Measurements from ENCODE around the gene CHD1. TPM values are rescaled to one million over a fixed set of nuclear protein-coding genes. Genes with fewer than 3 reads are reported as not detected.
A peak's percentile ranks its signal among the peaks of the same experiment; 100 is the strongest.
"Not testable (repeated sequence)": the region's sequence is repeated elsewhere in the genome, so short reads cannot be mapped to it uniquely, and the experiment has no call there.

CHD1 gene
- total RNA-seq, 2 donors from 2014 or later: 58.1 to 60.2 TPM

- not testable (repeated sequence) for H3K27me3 Mint-ChIP-seq; H3K27ac Mint-ChIP-seq; H3K36me3 Mint-ChIP-seq (ENCODE audit: low read depth); H3K4me1 Mint-ChIP-seq; H3K9me3 Mint-ChIP-seq; ATAC-seq (replicated peaks); H3K4me3 Mint-ChIP-seq
These were observed 26.7 kb upstream of the CHD1 start for GRCh38 chr5:98955471-98955870.

GRCh38 chr5:98954392-98955028 lies 25.7 kb upstream of the CHD1 start:
- ATAC-seq (replicated peaks): no peak
- H3K36me3 Mint-ChIP-seq (ENCODE audit: low read depth): no peaks in the 10 kb centered on the region

DNA sequence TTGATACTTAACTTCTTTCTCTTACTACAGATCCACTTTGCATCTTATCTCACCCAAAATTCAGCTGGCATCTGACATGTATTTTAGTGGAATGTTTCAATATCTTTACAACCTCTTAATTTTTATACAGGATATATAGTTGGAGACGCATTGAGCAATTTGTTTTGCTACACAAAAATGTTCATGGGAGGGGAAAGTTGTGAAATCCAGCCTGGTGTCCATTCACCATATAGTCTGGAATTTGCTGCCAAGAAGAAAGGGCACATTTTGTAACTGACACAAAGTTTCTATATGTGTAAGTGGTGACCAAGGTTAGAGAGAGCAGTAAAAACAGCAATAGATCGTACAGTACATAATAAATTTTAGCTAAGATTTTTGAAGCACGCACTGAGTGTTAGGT lies 14.0 kb upstream of the CHD1 start:
- H3K36me3 Mint-ChIP-seq (ENCODE audit: low read depth): no peaks in the 10 kb centered on the region
- ATAC-seq (replicated peaks): no peak
- no peaks in the 10 kb centered on the region for H3K9me3 Mint-ChIP-seq
- peaks cover 13% of the 10 kb centered on the region for H3K4me1 Mint-ChIP-seq
- H3K27me3 Mint-ChIP-seq: no peaks in the 10 kb centered on the region
- H3K4me3 Mint-ChIP-seq: no peak overlapping the region
- H3K27ac Mint-ChIP-seq: no peak overlapping the region

More at GRCh38 chr5:98954392-98955028, 25.7 kb upstream of the CHD1 start:
- Mint-ChIP-seq H3K4me3 (no peak overlapping the region), H3K27ac (no peak overlapping the region), H3K27me3 (no peaks in the 10 kb centered on the region), H3K9me3 (no peaks in the 10 kb centered on the region), H3K4me1 (no peaks in the 10 kb centered on the region)

DNA sequence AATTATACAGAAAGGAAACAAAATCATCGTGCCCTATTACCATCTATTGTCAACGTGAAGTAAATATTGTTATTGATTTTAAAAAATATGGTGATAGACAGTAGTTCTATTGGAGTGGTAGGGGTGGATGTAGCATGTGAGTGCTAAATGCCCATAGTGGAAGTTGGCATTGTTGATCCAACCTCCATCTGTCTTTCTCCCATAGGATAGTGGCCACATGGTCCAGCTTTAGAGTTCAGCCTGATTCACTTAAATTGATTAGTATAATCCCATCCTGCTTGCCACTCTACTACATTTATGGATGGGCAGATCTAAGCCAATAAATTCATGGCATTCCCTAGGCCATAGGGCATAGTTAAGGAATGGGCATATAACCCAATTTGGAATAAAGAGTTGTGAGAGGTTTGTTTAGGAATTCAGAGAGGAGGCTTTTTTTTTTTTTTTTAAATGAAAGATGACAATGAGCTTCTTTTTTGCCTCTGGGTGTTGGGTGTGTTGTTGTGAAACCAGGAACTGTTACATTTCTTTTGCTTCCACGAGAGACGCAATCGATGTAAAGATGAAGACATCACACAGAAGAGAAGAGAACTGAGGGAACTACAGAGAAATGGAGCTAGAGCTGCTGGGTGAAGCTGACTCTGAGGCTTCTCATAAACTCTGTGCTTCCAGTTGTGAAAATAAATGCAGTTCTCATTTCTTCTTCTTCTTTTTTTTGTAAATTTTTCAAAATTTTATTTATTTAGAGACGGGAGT lies 12.5 kb upstream of the CHD1 start:
- Mint-ChIP-seq H3K4me1 (peaks cover 14% of the 10 kb centered on the region), H3K27ac (no peak overlapping the region), H3K9me3 (no peaks in the 10 kb centered on the region), H3K27me3 (no peaks in the 10 kb centered on the region), H3K36me3 (ENCODE audit: low read depth) (no peaks in the 10 kb centered on the region), H3K4me3 (peak overlapping the region; percentile 33)
- ATAC-seq (replicated peaks): no peak

DNA sequence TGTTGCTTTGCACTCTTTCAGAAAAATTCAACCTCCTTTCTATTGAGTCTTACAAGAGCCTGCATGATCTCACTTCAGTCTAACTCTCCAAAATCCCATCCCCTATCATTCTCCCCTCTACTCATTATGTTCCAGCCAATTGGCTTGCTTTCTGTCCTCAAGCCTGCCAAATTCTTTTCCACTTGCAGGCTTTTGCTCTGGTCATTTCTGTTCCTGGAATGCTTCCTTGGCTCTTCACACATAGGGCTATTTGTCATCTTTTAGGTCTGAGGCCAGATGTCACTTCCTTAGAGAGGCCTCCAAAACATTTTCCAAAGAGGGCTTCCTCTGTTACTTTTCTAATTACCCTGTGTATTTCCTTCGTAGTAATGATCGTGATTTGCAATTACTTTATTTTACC lies 11.8 kb upstream of the CHD1 start:
- Mint-ChIP-seq H3K4me1 (peaks cover 14% of the 10 kb centered on the region), H3K27me3 (no peaks in the 10 kb centered on the region), H3K27ac (no peak overlapping the region), H3K9me3 (no peaks in the 10 kb centered on the region), H3K36me3 (ENCODE audit: low read depth) (no peaks in the 10 kb centered on the region), H3K4me3 (peak overlapping the region; percentile 33)
- ATAC-seq (replicated peaks): no peak

DNA sequence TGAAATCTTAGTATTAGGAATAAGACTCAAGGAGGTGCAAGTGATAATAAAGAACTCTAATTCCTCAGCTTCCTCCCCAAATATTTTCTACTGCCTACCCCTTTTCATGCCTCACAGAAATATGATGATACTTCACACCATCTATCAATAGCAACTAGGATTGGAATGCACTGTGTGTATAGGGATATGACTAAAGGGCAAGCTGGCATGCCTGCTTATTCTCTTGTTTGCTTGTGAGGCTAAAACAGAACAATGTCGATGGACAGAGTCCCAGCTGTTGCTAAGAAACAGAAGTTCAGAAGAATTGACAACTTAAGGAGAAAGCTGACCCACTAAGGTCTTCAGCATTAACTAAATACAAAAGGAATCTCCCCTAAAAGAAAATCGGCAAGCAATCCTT lies 9.7 kb upstream of the CHD1 start:
- Mint-ChIP-seq H3K36me3 (ENCODE audit: low read depth) (no peaks in the 10 kb centered on the region), H3K27me3 (no peaks in the 10 kb centered on the region), H3K4me1 (peaks cover 25% of the 10 kb centered on the region), H3K4me3 (no peak overlapping the region), H3K27ac (no peak overlapping the region), H3K9me3 (peaks cover 4% of the 10 kb centered on the region)
- no peak for ATAC-seq (replicated peaks)

DNA sequence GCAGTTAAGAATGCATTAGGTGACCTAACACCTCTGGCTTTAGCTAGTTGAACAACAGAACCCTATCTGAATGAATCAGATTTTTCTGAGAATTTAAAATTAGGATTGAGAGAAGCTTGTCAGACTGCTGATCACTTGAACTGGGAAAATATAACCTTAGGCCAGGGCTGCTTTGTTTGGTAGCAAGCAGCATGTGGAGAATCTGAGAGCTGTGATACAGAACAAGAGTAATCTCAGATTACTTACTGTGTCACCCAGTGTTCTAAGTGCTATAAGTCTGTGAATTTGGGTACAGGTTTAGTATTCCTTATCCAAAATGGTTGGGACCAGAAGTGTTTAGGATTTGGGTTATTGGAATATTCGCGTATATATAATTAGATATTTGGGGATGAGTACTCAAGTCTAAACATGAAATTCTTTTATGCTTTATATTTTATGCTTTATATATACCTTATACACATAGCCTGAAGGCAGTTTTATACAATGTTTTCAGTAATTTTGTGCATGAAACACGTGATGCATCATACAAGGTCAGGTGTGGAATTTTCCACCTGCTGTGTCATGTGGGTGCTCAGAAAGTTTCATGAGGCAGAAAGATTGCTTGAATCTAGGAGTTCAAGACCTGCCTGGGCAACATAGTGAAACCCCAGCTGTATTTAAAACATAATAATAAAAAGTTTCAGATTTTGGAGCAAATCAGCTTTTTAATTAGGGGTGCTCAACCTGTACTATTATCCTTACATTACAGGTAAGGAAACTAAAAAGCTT lies 8.3 kb upstream of the CHD1 start:
- peak; percentile 64 for ATAC-seq (replicated peaks)
- Mint-ChIP-seq H3K4me3 (peak overlapping the region; percentile 9), H3K36me3 (ENCODE audit: low read depth) (peaks cover 7% of the 10 kb centered on the region), H3K27me3 (no peaks in the 10 kb centered on the region), H3K9me3 (peaks cover 8% of the 10 kb centered on the region), H3K4me1 (peaks cover 36% of the 10 kb centered on the region), H3K27ac (no peak overlapping the region)

GRCh38 chr5:98935206-98935605 lies 6.4 kb upstream of the CHD1 start:
- Mint-ChIP-seq H3K27me3 (no peaks in the 10 kb centered on the region), H3K27ac (no peak overlapping the region), H3K4me1 (peaks cover 31% of the 10 kb centered on the region), H3K36me3 (ENCODE audit: low read depth) (peaks cover 16% of the 10 kb centered on the region), H3K4me3 (no peak overlapping the region), H3K9me3 (peaks cover 8% of the 10 kb centered on the region)
- no peak for ATAC-seq (replicated peaks)

DNA sequence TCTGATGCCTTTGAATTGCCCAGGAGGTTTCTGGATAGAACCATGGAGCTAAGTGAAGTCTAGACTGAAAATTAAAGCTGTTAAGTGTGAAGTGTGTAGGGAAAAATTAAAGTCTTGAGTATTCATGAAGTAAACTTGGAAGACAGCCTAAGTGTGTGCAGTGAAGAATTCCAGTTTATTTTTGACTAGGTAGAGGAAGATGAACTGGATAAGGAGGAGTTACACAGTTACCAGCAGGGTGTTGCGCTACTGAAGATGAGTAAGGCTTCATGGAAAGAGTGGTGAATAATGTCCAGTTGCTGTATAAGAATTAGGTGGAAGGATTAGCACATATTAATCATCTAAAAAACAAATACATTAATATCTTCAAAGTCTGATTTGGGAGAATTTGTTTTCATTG lies 5.7 kb upstream of the CHD1 start:
- no peak overlapping the region for H3K4me3 Mint-ChIP-seq
- H3K4me1 Mint-ChIP-seq: peaks cover 31% of the 10 kb centered on the region
- H3K27ac Mint-ChIP-seq: peak overlapping the region; percentile 96
- ATAC-seq (replicated peaks): no peak
- no peaks in the 10 kb centered on the region for H3K27me3 Mint-ChIP-seq
- H3K36me3 Mint-ChIP-seq (ENCODE audit: low read depth): peaks cover 23% of the 10 kb centered on the region
- peaks cover 8% of the 10 kb centered on the region for H3K9me3 Mint-ChIP-seq

- no peak for ATAC-seq (replicated peaks)
- H3K4me3 Mint-ChIP-seq: peak overlapping the region; percentile 84
- peaks cover 32% of the 10 kb centered on the region for H3K36me3 Mint-ChIP-seq (ENCODE audit: low read depth)
- no peaks in the 10 kb centered on the region for H3K27me3 Mint-ChIP-seq
- peaks cover 8% of the 10 kb centered on the region for H3K9me3 Mint-ChIP-seq
- H3K4me1 Mint-ChIP-seq: peaks cover 30% of the 10 kb centered on the region
- peak overlapping the region; percentile 96 for H3K27ac Mint-ChIP-seq
These were observed 4.8 kb upstream of the CHD1 start for GRCh38 chr5:98933445-98934072.

- peak overlapping the region; percentile 99 for H3K27ac Mint-ChIP-seq
- H3K4me3 Mint-ChIP-seq: peak overlapping the region; percentile 97
- peaks cover 8% of the 10 kb centered on the region for H3K9me3 Mint-ChIP-seq
- peaks cover 22% of the 10 kb centered on the region for H3K4me1 Mint-ChIP-seq
- H3K36me3 Mint-ChIP-seq (ENCODE audit: low read depth): peaks cover 51% of the 10 kb centered on the region
- H3K27me3 Mint-ChIP-seq: no peaks in the 10 kb centered on the region
- no peak for ATAC-seq (replicated peaks)
These were observed 2.4 kb upstream of the CHD1 start for GRCh38 chr5:98930972-98931762.

DNA sequence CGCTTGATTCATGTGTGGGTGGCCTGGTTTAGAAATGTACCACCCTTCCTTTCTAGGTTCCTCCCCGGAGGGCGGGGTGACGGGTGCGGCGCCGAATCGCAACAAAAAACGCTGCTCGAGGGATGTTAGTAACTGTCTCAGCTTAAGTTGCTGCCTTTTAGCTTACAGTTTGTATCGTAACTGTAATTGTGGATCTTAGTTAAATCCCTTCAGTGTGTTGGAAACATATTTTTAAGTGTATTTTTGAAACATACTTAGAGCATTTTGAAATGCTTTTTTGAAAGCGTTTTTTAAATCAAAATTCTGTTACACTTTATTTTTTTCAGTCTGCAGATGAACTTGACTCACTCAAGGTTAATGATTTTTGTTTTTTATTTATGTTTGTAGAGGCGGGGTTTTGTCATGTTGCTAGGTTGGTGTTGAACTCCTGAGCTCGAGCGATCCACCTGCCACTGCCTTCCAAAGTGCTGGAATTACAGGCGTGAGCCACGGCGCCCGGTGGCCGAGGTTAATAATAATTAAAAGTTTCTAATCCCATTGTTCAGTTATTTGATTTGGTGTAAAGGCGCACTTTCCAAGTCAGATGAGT lies 997 bp upstream of the CHD1 start:
- H3K36me3 Mint-ChIP-seq (ENCODE audit: low read depth): peaks cover 64% of the 10 kb centered on the region

GRCh38 chr5:98927989-98928872 lies 576 bp downstream of the CHD1 start:
- H3K9me3 Mint-ChIP-seq: peaks cover under 1% of the 10 kb centered on the region
- ATAC-seq (replicated peaks): peak; percentile 34
- peaks cover 9% of the 10 kb centered on the region for H3K4me1 Mint-ChIP-seq
- H3K27ac Mint-ChIP-seq: peak overlapping the region; percentile 99
- H3K4me3 Mint-ChIP-seq: peak overlapping the region; percentile 97
- peaks cover 80% of the 10 kb centered on the region for H3K36me3 Mint-ChIP-seq (ENCODE audit: low read depth)
- no peaks in the 10 kb centered on the region for H3K27me3 Mint-ChIP-seq

More for the DNA sequence above, 997 bp upstream of the CHD1 start:
- Mint-ChIP-seq H3K27me3 (no peaks in the 10 kb centered on the region), H3K4me3 (peak overlapping the region; percentile 97), H3K27ac (peak overlapping the region; percentile 99), H3K9me3 (peaks cover 8% of the 10 kb centered on the region), H3K4me1 (peaks cover 22% of the 10 kb centered on the region)
- no peak for ATAC-seq (replicated peaks)
